K562 (cell line): ENCODE results near the gene CNPY4. TPM values are rescaled to one million over a fixed set of nuclear protein-coding genes. Genes with fewer than 3 reads are reported as not detected.

Source experiments
- ETV6 ChIP-seq, 3 experiments: fragments of 150-350 bp in 1 of 3; sonication (generic) in 1 of 3; formaldehyde crosslinking in 1 of 3; IDR thresholded peaks; 2 replicates each; pipeline versions ENCODE4 v1.6.1 to v1.8.0; 2014 to 2022; ENCODE audit warnings: borderline replicate concordance in 2 of 3, low read depth in 2 of 3, antibody characterized with exemption in 1 of 3, low read length in 1 of 3, mild to moderate bottlenecking in 1 of 3, missing genetic modification reagents in 1 of 3
- FOXO4 ChIP-seq: fragments of 450-650 bp; formaldehyde crosslinking; IDR thresholded peaks from 2 replicates; pipeline ENCODE4 v1.4.0; 2020; ENCODE audit warnings: mild to moderate bottlenecking, moderate library complexity
- HMGN3 ChIP-seq: IDR thresholded peaks from 2 replicates; pipeline ENCODE4 v1.6.1; 2011; ENCODE audit warnings: borderline replicate concordance, low read depth, mild to moderate bottlenecking, mixed read lengths, low read length; ENCODE audit not compliant: insufficient read length; ENCODE audit errors: extremely low read depth
- IRF1 ChIP-seq: sonication (generic); formaldehyde crosslinking; IDR thresholded peaks from 2 replicates; pipeline ENCODE4 v1.8.0; 2022; ENCODE audit warnings: missing genetic modification reagents, mild to moderate bottlenecking, borderline replicate concordance
- MAFG ChIP-seq: fragments of 450-650 bp; conservative IDR thresholded peaks from 2 replicates; pipeline ENCODE4 v1.6.1; 2016; ENCODE audit warnings: missing genetic modification characterization, missing compliant biosample characterization
- ZNF445 ChIP-seq: fragments of 250-450 bp; sonication (Bioruptor Pico); IDR thresholded peaks from 2 replicates; pipeline ENCODE4 v1.4.0; 2020; ENCODE audit warnings: low read depth, mild to moderate bottlenecking, moderate library complexity
- ZNF507 ChIP-seq: conservative IDR thresholded peaks from 2 replicates; pipeline ENCODE4 v1.6.1; 2017; ENCODE audit warnings: missing genetic modification characterization, missing compliant biosample characterization
- ZNF778 ChIP-seq: fragments of 450-650 bp; formaldehyde crosslinking; IDR thresholded peaks from 2 replicates; pipeline ENCODE4 v1.4.0; 2020; ENCODE audit warnings: mild to moderate bottlenecking, moderate library complexity
- polyA plus RNA-seq, 8 experiments: library from polyadenylated mRNA; depleted of rRNA in 4 of 8; stranded (reverse) in 5 of 8; unstranded in 3 of 8; fragments of >200 nt; fragmentation: Nextera tagmentation in 2 of 8; fragmentation: Illumina TruSeq in 1 of 8; extraction: Ambion mirVana in 2 of 8; extraction: Trizol in 1 of 8; gene quantifications; 2 replicates each; pipeline versions ENCODE4 v1.2.1 to v1.2.3, GENCODE V29; 2011 to 2014; ENCODE audit warnings: inconsistent platforms in 1 of 8, missing spikeins in 1 of 8
- total RNA-seq, 7 experiments: library from RNA; depleted of rRNA in 6 of 7; stranded (reverse); fragments of >200 nt in 6 of 7; fragmentation: Illumina TruSeq in 2 of 7; extraction: Trizol in 2 of 7; gene quantifications; 2 replicates each; pipeline versions ENCODE4 v1.2.1 to v1.2.3, GENCODE V29; 2011 to 2021; ENCODE audit warnings: low replicate concordance in 1 of 7
- TF ChIP-seq, protein P1 (sequence below): fragments of 200-400 bp; formaldehyde crosslinking; IDR thresholded peaks from 2 replicates; pipeline ENCODE4 v1.6.1; 2017; ENCODE audit warnings: mild to moderate bottlenecking, low read depth, low read length, moderate library complexity
- TF ChIP-seq, protein P2 (sequence below), 2 experiments: fragments of 450-650 bp; IDR thresholded peaks; 2 replicates each; pipeline ENCODE4 v1.6.1; 2016; ENCODE audit warnings: mild to moderate bottlenecking in 2 of 2, borderline replicate concordance in 1 of 2, low read depth in 1 of 2, moderate library complexity in 1 of 2
- TF ChIP-seq, protein P3 (sequence below): sonication (generic); formaldehyde crosslinking; IDR thresholded peaks from 2 replicates; pipeline ENCODE4 v1.9.0; 2022; ENCODE audit warnings: mild to moderate bottlenecking, missing genetic modification reagents

CNPY4 gene
- total and polyA plus RNA-seq, 9 of the 15 experiments (the other 6 are each of a cell fraction or from before 2014, with no cell fraction given) = 1.9 to 11.2 (median 7.0) TPM

GRCh38 chr7:100167912-100168323 lies 48.5 kb downstream of the CNPY4 start (continued):
- TF ChIP-seq IRF1 (peak; percentile 43; the same call in 1 of the 2 replicates), HMGN3 (no peak), MAFG (no peak), ETV6 (IDR thresholded peaks at IDR 0.05; ENCODE audit: borderline replicate concordance in 1 of 2, low read depth in 2 of 2, low read length in 1 of 2) (peak in 1 of 2 experiments; percentile 50; a peak in 1 of 4 replicates), ETV6 (CRISPR knock-in tag; IDR thresholded peaks at IDR 0.05; ENCODE audit: borderline replicate concordance) (no peak), FOXO4 (CRISPR knock-in tag) (no peak), ZNF445 (CRISPR knock-in tag) (no peak), ZNF507 (no peak), ZNF778 (CRISPR knock-in tag) (no peak)
- TF ChIP-seq, protein P1, sequence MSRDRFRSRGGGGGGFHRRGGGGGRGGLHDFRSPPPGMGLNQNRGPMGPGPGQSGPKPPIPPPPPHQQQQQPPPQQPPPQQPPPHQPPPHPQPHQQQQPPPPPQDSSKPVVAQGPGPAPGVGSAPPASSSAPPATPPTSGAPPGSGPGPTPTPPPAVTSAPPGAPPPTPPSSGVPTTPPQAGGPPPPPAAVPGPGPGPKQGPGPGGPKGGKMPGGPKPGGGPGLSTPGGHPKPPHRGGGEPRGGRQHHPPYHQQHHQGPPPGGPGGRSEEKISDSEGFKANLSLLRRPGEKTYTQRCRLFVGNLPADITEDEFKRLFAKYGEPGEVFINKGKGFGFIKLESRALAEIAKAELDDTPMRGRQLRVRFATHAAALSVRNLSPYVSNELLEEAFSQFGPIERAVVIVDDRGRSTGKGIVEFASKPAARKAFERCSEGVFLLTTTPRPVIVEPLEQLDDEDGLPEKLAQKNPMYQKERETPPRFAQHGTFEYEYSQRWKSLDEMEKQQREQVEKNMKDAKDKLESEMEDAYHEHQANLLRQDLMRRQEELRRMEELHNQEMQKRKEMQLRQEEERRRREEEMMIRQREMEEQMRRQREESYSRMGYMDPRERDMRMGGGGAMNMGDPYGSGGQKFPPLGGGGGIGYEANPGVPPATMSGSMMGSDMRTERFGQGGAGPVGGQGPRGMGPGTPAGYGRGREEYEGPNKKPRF = no peak
- TF ChIP-seq, protein P2, sequence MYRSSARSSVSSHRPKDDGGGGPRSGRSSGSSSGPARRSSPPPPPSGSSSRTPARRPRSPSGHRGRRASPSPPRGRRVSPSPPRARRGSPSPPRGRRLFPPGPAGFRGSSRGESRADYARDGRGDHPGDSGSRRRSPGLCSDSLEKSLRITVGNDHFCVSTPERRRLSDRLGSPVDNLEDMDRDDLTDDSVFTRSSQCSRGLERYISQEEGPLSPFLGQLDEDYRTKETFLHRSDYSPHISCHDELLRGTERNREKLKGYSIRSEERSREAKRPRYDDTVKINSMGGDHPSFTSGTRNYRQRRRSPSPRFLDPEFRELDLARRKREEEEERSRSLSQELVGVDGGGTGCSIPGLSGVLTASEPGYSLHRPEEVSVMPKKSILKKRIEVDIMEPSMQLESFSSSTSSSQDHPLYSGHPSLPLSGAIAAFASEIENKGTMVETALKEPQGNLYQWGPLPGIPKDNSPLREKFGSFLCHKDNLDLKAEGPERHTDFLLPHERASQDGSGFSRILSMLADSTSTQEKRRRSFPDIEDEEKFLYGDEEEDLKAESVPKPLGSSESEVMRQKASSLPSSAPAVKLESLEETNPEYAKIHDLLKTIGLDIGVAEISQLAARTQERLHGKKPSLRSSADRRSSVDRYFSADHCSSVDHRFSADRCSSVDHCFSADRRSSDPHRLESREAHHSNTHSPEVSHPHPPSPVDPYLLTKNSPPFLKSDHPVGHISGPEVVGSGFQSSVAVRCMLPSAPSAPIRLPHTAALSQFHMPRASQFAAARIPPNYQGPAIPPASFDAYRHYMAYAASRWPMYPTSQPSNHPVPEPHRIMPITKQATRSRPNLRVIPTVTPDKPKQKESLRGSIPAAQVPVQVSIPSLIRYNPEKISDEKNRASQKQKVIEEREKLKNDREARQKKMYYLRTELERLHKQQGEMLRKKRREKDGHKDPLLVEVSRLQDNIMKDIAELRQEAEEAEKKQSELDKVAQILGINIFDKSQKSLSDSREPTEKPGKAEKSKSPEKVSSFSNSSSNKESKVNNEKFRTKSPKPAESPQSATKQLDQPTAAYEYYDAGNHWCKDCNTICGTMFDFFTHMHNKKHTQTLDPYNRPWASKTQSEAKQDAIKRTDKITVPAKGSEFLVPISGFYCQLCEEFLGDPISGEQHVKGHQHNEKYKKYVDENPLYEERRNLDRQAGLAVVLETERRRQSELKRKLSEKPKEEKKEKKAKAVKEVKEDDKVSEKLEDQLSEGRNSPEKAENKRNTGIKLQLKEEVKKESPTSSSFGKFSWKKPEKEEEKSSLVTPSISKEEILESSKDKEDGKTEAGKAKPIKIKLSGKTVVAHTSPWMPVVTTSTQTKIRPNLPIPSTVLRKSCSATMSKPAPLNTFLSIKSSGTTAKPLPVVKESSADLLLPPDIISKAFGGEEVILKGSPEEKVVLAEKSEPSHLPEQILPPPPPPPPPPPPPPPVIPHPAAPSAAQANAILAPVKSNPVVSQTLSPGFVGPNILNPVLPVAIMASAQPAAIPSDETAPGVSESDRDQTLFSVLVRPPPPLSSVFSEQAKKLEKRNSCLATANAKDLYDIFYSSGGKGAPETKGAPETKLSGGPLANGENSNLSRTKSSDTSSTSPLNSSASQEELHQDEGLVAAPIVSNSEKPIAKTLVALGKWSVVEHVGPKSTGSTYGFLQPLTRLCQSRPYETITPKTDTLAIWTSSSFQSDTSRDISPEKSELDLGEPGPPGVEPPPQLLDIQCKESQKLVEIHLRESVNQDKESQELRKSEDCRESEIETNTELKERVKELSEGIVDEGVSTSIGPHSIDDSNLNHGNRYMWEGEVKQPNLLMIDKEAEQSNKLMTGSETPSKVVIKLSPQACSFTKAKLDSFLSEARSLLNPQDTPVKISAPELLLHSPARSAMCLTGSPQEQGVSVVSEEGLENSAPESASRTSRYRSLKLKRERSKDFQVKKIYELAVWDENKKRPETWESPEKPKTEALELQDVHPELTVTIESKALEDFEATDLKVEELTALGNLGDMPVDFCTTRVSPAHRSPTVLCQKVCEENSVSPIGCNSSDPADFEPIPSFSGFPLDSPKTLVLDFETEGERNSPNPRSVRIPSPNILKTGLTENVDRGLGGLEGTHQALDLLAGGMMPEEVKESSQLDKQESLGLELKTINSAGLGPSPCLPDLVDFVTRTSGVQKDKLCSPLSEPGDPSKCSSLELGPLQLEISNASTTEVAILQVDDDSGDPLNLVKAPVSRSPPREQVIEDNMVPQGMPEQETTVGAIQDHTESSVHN (IDR thresholded peaks at IDR 0.05; ENCODE audit: borderline replicate concordance in 1 of 2, low read depth in 1 of 2) = peak in 1 of 2 experiments; percentile 52; a peak in 1 of 4 replicates
- TF ChIP-seq, protein P3, sequence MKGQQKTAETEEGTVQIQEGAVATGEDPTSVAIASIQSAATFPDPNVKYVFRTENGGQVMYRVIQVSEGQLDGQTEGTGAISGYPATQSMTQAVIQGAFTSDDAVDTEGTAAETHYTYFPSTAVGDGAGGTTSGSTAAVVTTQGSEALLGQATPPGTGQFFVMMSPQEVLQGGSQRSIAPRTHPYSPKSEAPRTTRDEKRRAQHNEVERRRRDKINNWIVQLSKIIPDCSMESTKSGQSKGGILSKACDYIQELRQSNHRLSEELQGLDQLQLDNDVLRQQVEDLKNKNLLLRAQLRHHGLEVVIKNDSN (CRISPR knock-in tag) = no peak
